DMS114 treated with DMSO at 0.1 percent for 48 hours (cell line): ENCODE data around the gene PTCSC3.
"Not testable (repeated sequence)": the region's sequence is repeated elsewhere in the genome, so short reads cannot be mapped to it uniquely, and the experiment has no call there.

Experiments
- DNase-seq: peaks from one replicate; lab custom pipeline; 2025; ENCODE audit not compliant: unreplicated experiment; lab: John Stamatoyannopoulos, UW

Gene PTCSC3

GRCh38 chr14:36174767-36175424 lies 1.6 kb downstream of the PTCSC3 start:
- no peak for DNase-seq

- DNase-seq: no peak
Observed at GRCh38 chr14:36173161-36173560, 3.4 kb downstream of the PTCSC3 start.

GRCh38 chr14:36171607-36172006 lies 4.9 kb downstream of the PTCSC3 start:
- no peak for DNase-seq

- DNase-seq: no peak
Observed at GRCh38 chr14:36167431-36167830, 9.1 kb downstream of the PTCSC3 start.

- DNase-seq: no peak
Observed at GRCh38 chr14:36163451-36163850, 13.1 kb downstream of the PTCSC3 start.

GRCh38 chr14:36162267-36162666 lies 14.3 kb downstream of the PTCSC3 start:
- DNase-seq: no peak

- DNase-seq: no peak
Observed at GRCh38 chr14:36161776-36162175, 14.7 kb downstream of the PTCSC3 start.

- DNase-seq: no peak
Observed at GRCh38 chr14:36151335-36151734, 25.2 kb downstream of the PTCSC3 start.

GRCh38 chr14:36134038-36134437 lies 42.5 kb downstream of the PTCSC3 start:
- no peak for DNase-seq

GRCh38 chr14:36132826-36133225 lies 43.7 kb downstream of the PTCSC3 start:
- no peak for DNase-seq

GRCh38 chr14:36130186-36130585 lies 46.3 kb downstream of the PTCSC3 start:
- no peak for DNase-seq

- DNase-seq: no peak
Observed at GRCh38 chr14:36129181-36129580, 47.3 kb downstream of the PTCSC3 start.

GRCh38 chr14:36113341-36113740 lies 63.2 kb downstream of the PTCSC3 start:
- DNase-seq: no peak

- DNase-seq: no peak
Observed at GRCh38 chr14:36111822-36112583, 64.5 kb downstream of the PTCSC3 start.

- no peak for DNase-seq
Observed at GRCh38 chr14:36105401-36105800, 71.1 kb downstream of the PTCSC3 start.

GRCh38 chr14:36104258-36104657 lies 72.3 kb downstream of the PTCSC3 start:
- DNase-seq: not testable (repeated sequence)

GRCh38 chr14:36099619-36100018 lies 76.9 kb downstream of the PTCSC3 start:
- no peak for DNase-seq

GRCh38 chr14:36097356-36097755 lies 79.2 kb downstream of the PTCSC3 start:
- no peak for DNase-seq

GRCh38 chr14:36096090-36096489 lies 80.4 kb downstream of the PTCSC3 start:
- no peak for DNase-seq

GRCh38 chr14:36094963-36095362 lies 81.6 kb downstream of the PTCSC3 start:
- no peak for DNase-seq

GRCh38 chr14:36091096-36091495 lies 85.4 kb downstream of the PTCSC3 start:
- DNase-seq: no peak

- no peak for DNase-seq
Observed at GRCh38 chr14:36087411-36087810, 89.1 kb downstream of the PTCSC3 start.
